A549 (cell line): ENCODE data around the gene C1orf87. TPM values are rescaled to one million over a fixed set of nuclear protein-coding genes. Genes with fewer than 3 reads are reported as not detected.

ENCODE experiments used
- ATAC-seq, 2 experiments: fragments of 200-7000 bp in 1 of 2; fragments of >200 bp in 1 of 2; cut with Nextera tagmentation in 1 of 2; cut with Tn5 transposase in 1 of 2; 3 replicates each; pipeline versions ENCODE4 v1.8.0 to v1.9.1; 2018 to 2020; ENCODE audit warnings: mild to moderate bottlenecking in 1 of 2, moderate library complexity in 1 of 2
- CTCF ChIA-PET: fragments of 300-600 bp; sonication (Branson Sonifier 250); formaldehyde crosslinking; extraction: SDS; loops from one replicate; lab custom pipeline; 2021; ENCODE audit warnings: antibody characterized with exemption, inconsistent platforms; lab: Yijun Ruan, JAX
- POLR2A ChIA-PET: fragments of 350-600 bp; formaldehyde crosslinking; extraction: SDS; loops from one replicate; lab custom pipeline; 2021; ENCODE audit warnings: antibody characterized with exemption, inconsistent platforms; lab: Yijun Ruan, JAX
- DNase-seq, 2 experiments: peaks; one replicate each; pipeline versions ENCODE4 v3.0.0 to v3.0.0-alpha.2; 2011 to 2016; ENCODE audit warnings: low read depth in 1 of 2, low spot score in 1 of 2
- FAIRE-seq: peaks from 2 replicates; lab custom pipeline; 2011; peaks lifted over from hg19 to GRCh38; lab: Jason Lieb, UNC
- H3K27ac ChIP-seq, 2 experiments: fragments of >200 bp; sonication (Bioruptor Twin); formaldehyde crosslinking; 3 replicates each; pipeline ENCODE4 v1.5.1; 2016 to 2017
- H3K4me1 ChIP-seq: fragments of >200 bp; sonication (Bioruptor Twin); formaldehyde crosslinking; 3 replicates; pipeline ENCODE4 v1.6.1; 2016
- H3K4me2 ChIP-seq: fragments of >200 bp; sonication (Bioruptor Twin); formaldehyde crosslinking; 3 replicates; pipeline ENCODE4 v1.6.1; 2016
- H3K4me3 ChIP-seq: fragments of >200 bp; sonication (Bioruptor Twin); formaldehyde crosslinking; 3 replicates; pipeline ENCODE4 v1.5.1; 2016
- H3K9me3 ChIP-seq: fragments of >200 bp; sonication (Bioruptor Twin); formaldehyde crosslinking; 3 replicates; pipeline ENCODE4 v1.6.1; 2016
- CHD4 ChIP-seq: fragments of 200-600 bp; sonication (generic); IDR thresholded peaks from 2 replicates; pipeline ENCODE4 v1.6.1; 2016; ENCODE audit warnings: antibody characterized with exemption, mild to moderate bottlenecking, borderline replicate concordance
- FOSL2 ChIP-seq, 2 experiments: fragments of 450-650 bp in 1 of 2; fragments of >200 bp in 1 of 2; sonication (Bioruptor Twin) in 1 of 2; formaldehyde crosslinking; IDR thresholded peaks; 2 replicates each; pipeline versions ENCODE4 v1.5.0 to v1.6.1; 2016 to 2020; ENCODE audit warnings: mild to moderate bottlenecking in 1 of 2, moderate library complexity in 1 of 2
- GATA3 ChIP-seq: IDR thresholded peaks from 2 replicates; pipeline ENCODE4 v1.6.1; 2012; ENCODE audit warnings: borderline replicate concordance
- HDAC2 ChIP-seq: fragments of 200-600 bp; sonication (generic); IDR thresholded peaks from 2 replicates; pipeline ENCODE4 v1.6.1; 2016
- HOXA7 ChIP-seq: fragments of 250-450 bp; sonication (Bioruptor Pico); IDR thresholded peaks from 2 replicates; pipeline ENCODE4 v1.5.0; 2020; ENCODE audit warnings: mild to moderate bottlenecking, moderate library complexity
- JUN ChIP-seq, 2 experiments: fragments of >200 bp; sonication (Bioruptor Twin); formaldehyde crosslinking; IDR thresholded peaks; 2 replicates in 1 of 2; 3 replicates in 1 of 2; pipeline ENCODE4 v1.6.1; 2016 to 2017
- KDM5A ChIP-seq: fragments of 200-600 bp; sonication (generic); IDR thresholded peaks from 2 replicates; pipeline ENCODE4 v1.6.1; 2016; ENCODE audit warnings: antibody characterized with exemption, mild to moderate bottlenecking
- MAFK ChIP-seq: fragments of 450-650 bp; IDR thresholded peaks from 2 replicates; pipeline ENCODE4 v1.6.1; 2014; ENCODE audit not compliant: partially characterized antibody
- PHF8 ChIP-seq: fragments of 200-600 bp; sonication (generic); IDR thresholded peaks from 2 replicates; pipeline ENCODE4 v1.6.1; 2016; ENCODE audit warnings: low read depth, mild to moderate bottlenecking, antibody characterized with exemption, moderate library complexity, borderline replicate concordance
- RAD21 ChIP-seq, 2 experiments: fragments of >200 bp in 1 of 2; sonication (Bioruptor Twin) in 1 of 2; formaldehyde crosslinking in 1 of 2; IDR thresholded peaks in 1 of 2; conservative IDR thresholded peaks in 1 of 2; 2 replicates in 1 of 2; 3 replicates in 1 of 2; pipeline ENCODE4 v1.6.1; 2012 to 2018; ENCODE audit warnings: inconsistent platforms in 1 of 2
- RARB ChIP-seq: fragments of 250-450 bp; sonication (Bioruptor Pico); IDR thresholded peaks from 2 replicates; pipeline ENCODE4 v1.8.0; 2021; ENCODE audit warnings: mild to moderate bottlenecking, moderate library complexity
- RCOR1 ChIP-seq: fragments of 150-350 bp; IDR thresholded peaks from 2 replicates; pipeline ENCODE4 v1.6.1; 2014; ENCODE audit warnings: antibody characterized with exemption, low read length, low read depth
- RNF2 ChIP-seq: fragments of 200-600 bp; sonication (generic); IDR thresholded peaks from 2 replicates; pipeline ENCODE4 v1.6.1; 2016; ENCODE audit warnings: low read depth, mild to moderate bottlenecking, antibody characterized with exemption, moderate library complexity, borderline replicate concordance
- SMC3 ChIP-seq: fragments of >200 bp; sonication (Bioruptor Twin); formaldehyde crosslinking; IDR thresholded peaks from 3 replicates; pipeline ENCODE4 v1.6.1; 2018; ENCODE audit warnings: inconsistent platforms
- SREBF2 ChIP-seq: fragments of 450-650 bp; IDR thresholded peaks from 2 replicates; pipeline ENCODE4 v1.6.1; 2014; ENCODE audit warnings: mild to moderate bottlenecking, moderate library complexity
- ZC3H11A ChIP-seq: fragments of 450-650 bp; IDR thresholded peaks from 2 replicates; pipeline ENCODE4 v1.6.1; 2014; ENCODE audit warnings: antibody characterized with exemption, mild to moderate bottlenecking
- ZFP36 ChIP-seq: fragments of 450-650 bp; IDR thresholded peaks from 2 replicates; pipeline ENCODE4 v1.6.1; 2014; ENCODE audit warnings: borderline replicate concordance; ENCODE audit not compliant: partially characterized antibody
- WGBS: methylation state at CpG from one replicate; pipeline ENCODE4 v1.1.6; 2017; ENCODE audit errors: missing lambda C conversion rate; 5-methylcytosine and 5-hydroxymethylcytosine counted together
- polyA plus RNA-seq, 4 experiments: library from polyadenylated mRNA; depleted of rRNA in 3 of 4; stranded (reverse); fragments of >200 nt; fragmentation: RNase III in 1 of 4; extraction: RNeasy Plus Mini Kit Qiagen cat#74134 plus additional on column Dnase treatment in 1 of 4; gene quantifications; 2 replicates in 3 of 4; 3 replicates in 1 of 4; pipeline ENCODE4 v1.2.3, GENCODE V29; 2011 to 2017
- TF ChIP-seq, protein P1 (sequence below): fragments of 250-450 bp; sonication (Bioruptor Pico); IDR thresholded peaks from 2 replicates; pipeline ENCODE4 v1.5.0; 2020; ENCODE audit warnings: low read depth, mild to moderate bottlenecking, moderate library complexity
- TF ChIP-seq, protein P2 (sequence below): fragments of 150-350 bp; IDR thresholded peaks from 2 replicates; pipeline ENCODE4 v1.6.1; 2014; ENCODE audit warnings: low read depth, mild to moderate bottlenecking, low read length
- TF ChIP-seq, protein P3 (sequence below): fragments of >200 bp; sonication (Bioruptor Twin); formaldehyde crosslinking; IDR thresholded peaks from 3 replicates; pipeline ENCODE4 v1.5.1; 2016

The C1orf87 gene
- polyA plus RNA-seq, 2 of the 4 experiments (the other 2 are of a cell fraction): not detected

GRCh38 chr1:59978511-59978910 is 95.1 kb downstream of the C1orf87 start:
- no peak for ATAC-seq
- FAIRE-seq: no peak
- TF ChIP-seq JUN (IDR thresholded peaks at IDR 0.05): no peak
- 36% methylated on average over 2 of the region's 2 CpGs for WGBS
- ChIA-PET CTCF (interaction anchor here (1.0 to 3.8 kb wide), 2 partner anchors 7 to 1709 kb away, joined by 3 to 23 read pairs; no protein-coding TSS in a partner anchor), POLR2A (no interaction called here)
- H3K27ac ChIP-seq: no peak overlapping the region
- H3K9me3 ChIP-seq: no peaks in the 10 kb centered on the region
- H3K4me1 ChIP-seq: no peaks in the 10 kb centered on the region
- no peak overlapping the region for H3K4me3 ChIP-seq
- H3K4me2 ChIP-seq: no peak overlapping the region
- DNase-seq: no peak

- Histone ChIP-seq H3K4me1 (no peaks in the 10 kb centered on the region), H3K27ac (no peak overlapping the region), H3K4me3 (no peak overlapping the region), H3K4me2 (no peak overlapping the region), H3K9me3 (no peaks in the 10 kb centered on the region)
- ChIA-PET POLR2A (no interaction called here), CTCF (interaction anchor here (1.0 kb wide), 1 partner anchor 1710 kb away, joined by 3 read pairs; no protein-coding TSS in a partner anchor)
- TF ChIP-seq, protein P1, sequence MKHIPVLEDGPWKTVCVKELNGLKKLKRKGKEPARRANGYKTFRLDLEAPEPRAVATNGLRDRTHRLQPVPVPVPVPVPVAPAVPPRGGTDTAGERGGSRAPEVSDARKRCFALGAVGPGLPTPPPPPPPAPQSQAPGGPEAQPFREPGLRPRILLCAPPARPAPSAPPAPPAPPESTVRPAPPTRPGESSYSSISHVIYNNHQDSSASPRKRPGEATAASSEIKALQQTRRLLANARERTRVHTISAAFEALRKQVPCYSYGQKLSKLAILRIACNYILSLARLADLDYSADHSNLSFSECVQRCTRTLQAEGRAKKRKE (CRISPR knock-in tag): no peak
- no peak for TF ChIP-seq GATA3
- TF ChIP-seq PHF8: no peak
- no peak for TF ChIP-seq RNF2
- no peak for FAIRE-seq
- WGBS: 0% methylated on average over 1 of the region's 1 CpG
- no peak for DNase-seq
- ATAC-seq: no peak
These were observed 95.5 kb downstream of the C1orf87 start for GRCh38 chr1:59978026-59978425.

GRCh38 chr1:59977075-59977410 is 96.5 kb downstream of the C1orf87 start:
- no peak for FAIRE-seq
- TF ChIP-seq CHD4 (no peak), SREBF2 (no peak), ZFP36 (no peak), RAD21 (conservative IDR thresholded peaks at IDR 0.05 in 1 of 2, IDR thresholded peaks at IDR 0.05 in 1 of 2) (no peak), HDAC2 (no peak), RARB (CRISPR knock-in tag) (no peak)
- TF ChIP-seq, protein P2, sequence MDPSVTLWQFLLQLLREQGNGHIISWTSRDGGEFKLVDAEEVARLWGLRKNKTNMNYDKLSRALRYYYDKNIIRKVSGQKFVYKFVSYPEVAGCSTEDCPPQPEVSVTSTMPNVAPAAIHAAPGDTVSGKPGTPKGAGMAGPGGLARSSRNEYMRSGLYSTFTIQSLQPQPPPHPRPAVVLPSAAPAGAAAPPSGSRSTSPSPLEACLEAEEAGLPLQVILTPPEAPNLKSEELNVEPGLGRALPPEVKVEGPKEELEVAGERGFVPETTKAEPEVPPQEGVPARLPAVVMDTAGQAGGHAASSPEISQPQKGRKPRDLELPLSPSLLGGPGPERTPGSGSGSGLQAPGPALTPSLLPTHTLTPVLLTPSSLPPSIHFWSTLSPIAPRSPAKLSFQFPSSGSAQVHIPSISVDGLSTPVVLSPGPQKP: no peak

GRCh38 chr1:59976194-59977074 is 97.1 kb downstream of the C1orf87 start:
- TF ChIP-seq, protein P2: no peak
- TF ChIP-seq KDM5A (no peak), FOSL2 (IDR thresholded peaks at IDR 0.05) (no peak), FOSL2 (CRISPR knock-in tag; IDR thresholded peaks at IDR 0.05) (no peak), ZC3H11A (no peak), RCOR1 (no peak), HOXA7 (CRISPR knock-in tag) (no peak), ZFP36 (no peak), SMC3 (peak; percentile 20; the same call in 1 of the 3 replicates), RAD21 (conservative IDR thresholded peaks at IDR 0.05 in 1 of 2, IDR thresholded peaks at IDR 0.05 in 1 of 2) (peak; percentile 41 to 44; a peak in 3 of 5 replicates), MAFK (peak; percentile 64)
- TF ChIP-seq, protein P3, sequence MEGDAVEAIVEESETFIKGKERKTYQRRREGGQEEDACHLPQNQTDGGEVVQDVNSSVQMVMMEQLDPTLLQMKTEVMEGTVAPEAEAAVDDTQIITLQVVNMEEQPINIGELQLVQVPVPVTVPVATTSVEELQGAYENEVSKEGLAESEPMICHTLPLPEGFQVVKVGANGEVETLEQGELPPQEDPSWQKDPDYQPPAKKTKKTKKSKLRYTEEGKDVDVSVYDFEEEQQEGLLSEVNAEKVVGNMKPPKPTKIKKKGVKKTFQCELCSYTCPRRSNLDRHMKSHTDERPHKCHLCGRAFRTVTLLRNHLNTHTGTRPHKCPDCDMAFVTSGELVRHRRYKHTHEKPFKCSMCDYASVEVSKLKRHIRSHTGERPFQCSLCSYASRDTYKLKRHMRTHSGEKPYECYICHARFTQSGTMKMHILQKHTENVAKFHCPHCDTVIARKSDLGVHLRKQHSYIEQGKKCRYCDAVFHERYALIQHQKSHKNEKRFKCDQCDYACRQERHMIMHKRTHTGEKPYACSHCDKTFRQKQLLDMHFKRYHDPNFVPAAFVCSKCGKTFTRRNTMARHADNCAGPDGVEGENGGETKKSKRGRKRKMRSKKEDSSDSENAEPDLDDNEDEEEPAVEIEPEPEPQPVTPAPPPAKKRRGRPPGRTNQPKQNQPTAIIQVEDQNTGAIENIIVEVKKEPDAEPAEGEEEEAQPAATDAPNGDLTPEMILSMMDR: peak; percentile 49
- FAIRE-seq: no peak
- Histone ChIP-seq H3K4me3 (no peak overlapping the region), H3K4me2 (0 out of 3 replicates have a peak overlapping the region, but pooled peaks have one; percentile 6), H3K4me1 (no peaks in the 10 kb centered on the region), H3K9me3 (no peaks in the 10 kb centered on the region), H3K27ac (no peak overlapping the region)
- ChIA-PET CTCF (interaction anchor here (0.6 to 1.8 kb wide), 11 partner anchors 9 to 1525 kb away, joined by 3 to 6 read pairs (median 4); no protein-coding TSS in a partner anchor), POLR2A (no interaction called here)
- peak; percentile 68 to 72; a peak in 4 of 6 replicates for ATAC-seq
- DNase-seq: peak; percentile 36 to 39
- 31% methylated on average over 18 of the region's 19 CpGs for WGBS

More at GRCh38 chr1:59977075-59977410, 96.5 kb downstream of the C1orf87 start:
- no peak overlapping the region for H3K4me2 ChIP-seq
- H3K9me3 ChIP-seq: no peaks in the 10 kb centered on the region
- H3K4me1 ChIP-seq: no peaks in the 10 kb centered on the region
- ChIA-PET POLR2A (no interaction called here), CTCF (interaction anchor here (0.6 to 1.8 kb wide), 9 partner anchors 10 to 1525 kb away, joined by 3 to 6 read pairs (median 4); no protein-coding TSS in a partner anchor)
- no peak for DNase-seq
- H3K4me3 ChIP-seq: no peak overlapping the region
- H3K27ac ChIP-seq: no peak overlapping the region
- ATAC-seq: no peak
- 67% methylated on average over 4 of the region's 4 CpGs for WGBS
